ENCODE measurements around the gene SDHD. TPM values are rescaled to one million over a fixed set of nuclear protein-coding genes. Genes with fewer than 3 reads are reported as not detected.
"Not testable (repeated sequence)": the region's sequence is repeated elsewhere in the genome, so short reads cannot be mapped to it uniquely, and the experiment has no call there.

Gene SDHD
- total and polyA plus RNA-seq, 4 donors = 154 to 277 (median 177) TPM

DNA sequence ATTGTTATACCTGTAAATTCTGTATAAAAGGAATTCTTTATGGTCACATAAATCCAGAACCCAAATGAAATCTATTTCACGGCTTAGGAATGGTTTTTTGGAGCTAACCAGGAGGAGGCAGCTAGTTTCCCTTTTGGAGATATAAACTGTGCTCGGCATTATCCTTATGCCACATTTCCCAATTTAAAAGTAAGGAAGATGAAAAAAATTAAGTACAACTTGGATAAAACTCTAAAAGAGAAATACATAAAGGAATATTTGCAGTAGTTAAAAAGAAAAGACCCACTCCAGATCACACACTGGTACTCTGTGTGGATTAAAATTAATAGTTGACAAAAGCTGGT is 43.7 kb upstream of the SDHD start:
- 97% methylated on average over 2 of the region's 2 CpGs for WGBS
- H3K9me3 ChIP-seq (ENCODE audit: control insufficient read depth in 4 of 4, low read length in 3 of 4) = no peaks in the 10 kb centered on the region

GRCh38 chr11:112044961-112045360 is 41.7 kb upstream of the SDHD start:
- Histone ChIP-seq H3K9me3 (ENCODE audit: control insufficient read depth in 4 of 4, low read length in 3 of 4) (no peaks in the 10 kb centered on the region), H3K4me1 (ENCODE audit: control insufficient read depth in 4 of 4, insufficient read depth in 4 of 4, low read length in 3 of 4) (no peaks in the 10 kb centered on the region), H3K36me3 (ENCODE audit: control insufficient read depth in 4 of 4, insufficient read depth in 3 of 4, low read depth in 1 of 4, low read length in 3 of 4) (peaks cover 1 to 38% (median 26%) of the 10 kb centered on the region in 4 donors), H3K27ac (ENCODE audit: low read depth in 1 of 2, low read length in 2 of 2) (no peak overlapping the region), H3K9ac (ENCODE audit: low read depth in 1 of 2, low read length in 2 of 2) (no peak overlapping the region), H3K4me3 (ENCODE audit: low read depth in 1 of 3, low read length in 3 of 3) (no peak overlapping the region), H3K27me3 (ENCODE audit: control insufficient read depth in 4 of 4, insufficient read depth in 4 of 4, low read length in 3 of 4) (no peaks in the 10 kb centered on the region)
- DNase-seq (ENCODE audit: low spot score) = no peak
- no peak for TF ChIP-seq ATF3 (IDR thresholded peaks at IDR 0.05)
- no peak for TF ChIP-seq EGR1 (IDR thresholded peaks at IDR 0.05; ENCODE audit: low read depth in 2 of 2)
- WGBS = 96% methylated on average over 4 of the region's 4 CpGs

More for the DNA sequence above, 43.7 kb upstream of the SDHD start:
- no peak overlapping the region for H3K9ac ChIP-seq (ENCODE audit: low read depth in 1 of 2, low read length in 2 of 2)
- no peak overlapping the region for H3K4me3 ChIP-seq (ENCODE audit: low read depth in 1 of 3, low read length in 3 of 3)
- H3K27ac ChIP-seq (ENCODE audit: low read depth in 1 of 2, low read length in 2 of 2) = no peak overlapping the region
- H3K36me3 ChIP-seq (ENCODE audit: control insufficient read depth in 4 of 4, insufficient read depth in 3 of 4, low read depth in 1 of 4, low read length in 3 of 4) = peaks cover 0 to 47% (median 27%) of the 10 kb centered on the region in 4 donors
- no peaks in the 10 kb centered on the region for H3K27me3 ChIP-seq (ENCODE audit: control insufficient read depth in 4 of 4, insufficient read depth in 4 of 4, low read length in 3 of 4)
- no peak for DNase-seq (ENCODE audit: low spot score)
- H3K4me1 ChIP-seq (ENCODE audit: control insufficient read depth in 4 of 4, insufficient read depth in 4 of 4, low read length in 3 of 4) = no peaks in the 10 kb centered on the region
- TF ChIP-seq YY1 (IDR thresholded peaks at IDR 0.05) (no peak), FOXA2 (IDR thresholded peaks at IDR 0.05) (no peak), TAF1 (conservative IDR thresholded peaks at IDR 0.05) (no peak), ZBTB33 (IDR thresholded peaks at IDR 0.05) (no peak), RXRA (IDR thresholded peaks at IDR 0.05) (no peak), SP1 (IDR thresholded peaks at IDR 0.05) (no peak), HNF4G (IDR thresholded peaks at IDR 0.05) (no peak), FOXA1 (IDR thresholded peaks at IDR 0.05) (no peak), ATF3 (IDR thresholded peaks at IDR 0.05) (no peak)
- TF ChIP-seq, protein P1, sequence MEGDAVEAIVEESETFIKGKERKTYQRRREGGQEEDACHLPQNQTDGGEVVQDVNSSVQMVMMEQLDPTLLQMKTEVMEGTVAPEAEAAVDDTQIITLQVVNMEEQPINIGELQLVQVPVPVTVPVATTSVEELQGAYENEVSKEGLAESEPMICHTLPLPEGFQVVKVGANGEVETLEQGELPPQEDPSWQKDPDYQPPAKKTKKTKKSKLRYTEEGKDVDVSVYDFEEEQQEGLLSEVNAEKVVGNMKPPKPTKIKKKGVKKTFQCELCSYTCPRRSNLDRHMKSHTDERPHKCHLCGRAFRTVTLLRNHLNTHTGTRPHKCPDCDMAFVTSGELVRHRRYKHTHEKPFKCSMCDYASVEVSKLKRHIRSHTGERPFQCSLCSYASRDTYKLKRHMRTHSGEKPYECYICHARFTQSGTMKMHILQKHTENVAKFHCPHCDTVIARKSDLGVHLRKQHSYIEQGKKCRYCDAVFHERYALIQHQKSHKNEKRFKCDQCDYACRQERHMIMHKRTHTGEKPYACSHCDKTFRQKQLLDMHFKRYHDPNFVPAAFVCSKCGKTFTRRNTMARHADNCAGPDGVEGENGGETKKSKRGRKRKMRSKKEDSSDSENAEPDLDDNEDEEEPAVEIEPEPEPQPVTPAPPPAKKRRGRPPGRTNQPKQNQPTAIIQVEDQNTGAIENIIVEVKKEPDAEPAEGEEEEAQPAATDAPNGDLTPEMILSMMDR (IDR thresholded peaks at IDR 0.05; ENCODE audit: low read depth, low read length, missing input control) = no peak

DNA sequence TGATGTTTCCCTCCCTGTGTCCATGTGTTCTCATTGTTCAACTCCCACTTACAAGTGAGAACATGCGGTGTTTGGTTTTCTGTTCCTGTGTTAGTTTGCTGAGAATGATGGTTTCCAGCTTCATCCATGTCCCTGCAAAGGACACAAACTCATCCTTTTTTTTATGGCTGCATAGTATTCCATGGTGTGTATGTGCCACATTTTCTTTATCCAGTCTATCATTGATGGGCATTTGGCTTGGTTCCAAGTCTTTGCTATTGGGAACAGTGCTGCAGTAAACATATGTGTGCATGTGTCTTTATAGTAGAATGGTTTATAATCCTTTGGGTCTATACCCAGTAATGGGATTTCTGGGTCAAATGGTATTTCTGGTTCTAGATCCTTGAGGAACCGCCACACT is 40.0 kb upstream of the SDHD start:
- not testable (repeated sequence) for H3K9ac ChIP-seq (ENCODE audit: low read depth in 1 of 2, low read length in 2 of 2); H3K4me1 ChIP-seq (ENCODE audit: control insufficient read depth in 4 of 4, insufficient read depth in 4 of 4, low read length in 3 of 4); H3K27me3 ChIP-seq (ENCODE audit: control insufficient read depth in 4 of 4, insufficient read depth in 4 of 4, low read length in 3 of 4); H3K27ac ChIP-seq (ENCODE audit: low read depth in 1 of 2, low read length in 2 of 2); H3K9me3 ChIP-seq (ENCODE audit: control insufficient read depth in 4 of 4, low read length in 3 of 4); DNase-seq (ENCODE audit: low spot score); H3K4me3 ChIP-seq (ENCODE audit: low read depth in 1 of 3, low read length in 3 of 3)
- WGBS = over 99% methylated on average over 2 of the region's 2 CpGs
- H3K36me3 ChIP-seq (ENCODE audit: control insufficient read depth in 4 of 4, insufficient read depth in 3 of 4, low read depth in 1 of 4, low read length in 3 of 4) = peaks cover 1 to 40% (median 36%) of the 10 kb centered on the region in 4 donors

DNA sequence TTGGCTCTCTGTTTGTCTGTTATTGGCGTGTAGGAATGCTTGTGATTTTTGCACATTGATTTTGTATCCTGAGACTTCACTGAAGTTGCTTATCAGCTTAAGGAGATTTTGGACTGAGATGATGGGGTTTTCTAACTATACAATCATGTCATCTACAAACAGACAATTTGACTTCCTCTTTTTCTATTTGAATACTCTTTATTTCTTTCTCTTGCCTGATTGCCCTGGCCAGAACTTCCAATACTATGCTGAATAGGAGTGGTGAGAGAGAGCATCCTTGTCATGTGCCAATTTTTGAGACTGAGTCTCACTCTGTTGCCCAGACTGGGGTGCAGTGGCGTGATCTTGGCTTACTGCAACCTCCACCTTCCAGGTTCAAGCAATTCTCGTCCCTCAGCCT is 38.4 kb upstream of the SDHD start:
- DNase-seq (ENCODE audit: low spot score); H3K9me3 ChIP-seq (ENCODE audit: control insufficient read depth in 4 of 4, low read length in 3 of 4); H3K9ac ChIP-seq (ENCODE audit: low read depth in 1 of 2, low read length in 2 of 2); H3K27me3 ChIP-seq (ENCODE audit: control insufficient read depth in 4 of 4, insufficient read depth in 4 of 4, low read length in 3 of 4); H3K4me1 ChIP-seq (ENCODE audit: control insufficient read depth in 4 of 4, insufficient read depth in 4 of 4, low read length in 3 of 4); H3K4me3 ChIP-seq (ENCODE audit: low read depth in 1 of 3, low read length in 3 of 3); H3K27ac ChIP-seq (ENCODE audit: low read depth in 1 of 2, low read length in 2 of 2): not testable (repeated sequence)
- peaks cover 5 to 50% (median 47%) of the 10 kb centered on the region in 4 donors for H3K36me3 ChIP-seq (ENCODE audit: control insufficient read depth in 4 of 4, insufficient read depth in 3 of 4, low read depth in 1 of 4, low read length in 3 of 4)
- 98% methylated on average over 3 of the region's 3 CpGs for WGBS

Data from liver (tissue), 9 donors.